RWPE2 (cell line): ENCODE data around the gene PRR20B.

Source experiments
- ATAC-seq: fragments of 200-7000 bp; cut with Tn5 transposase; 3 replicates; pipeline ENCODE4 v1.9.1; 2021; ENCODE audit warnings: low read depth
- DNase-seq: peaks from one replicate; pipeline ENCODE4 v3.0.0-alpha.2; 2020; ENCODE audit warnings: low spot score
- H3K27ac ChIP-seq: fragments of 450-650 bp; 2 replicates; pipeline ENCODE4 v1.5.1; 2017; ENCODE audit warnings: mild to moderate bottlenecking; ENCODE audit not compliant: poor library complexity, severe bottlenecking
- H3K27me3 ChIP-seq: fragments of 250-450 bp; sonication (Bioruptor Pico); 2 replicates; pipeline ENCODE4 v1.5.1; 2021; ENCODE audit warnings: mild to moderate bottlenecking, moderate library complexity; ENCODE audit not compliant: insufficient read depth, poor library complexity, severe bottlenecking
- H3K36me3 ChIP-seq: fragments of 250-450 bp; sonication (Bioruptor Pico); 2 replicates; pipeline ENCODE4 v1.5.1; 2020; ENCODE audit warnings: low read depth, mild to moderate bottlenecking, moderate library complexity
- H3K4me1 ChIP-seq: fragments of 250-450 bp; sonication (Bioruptor Pico); 2 replicates; pipeline ENCODE4 v1.5.1; 2021; ENCODE audit warnings: mild to moderate bottlenecking, moderate library complexity; ENCODE audit not compliant: insufficient read depth, poor library complexity, severe bottlenecking
- H3K4me3 ChIP-seq: fragments of 250-450 bp; sonication (Bioruptor Pico); 2 replicates; pipeline ENCODE4 v1.5.1; 2021; ENCODE audit warnings: mild to moderate bottlenecking, moderate library complexity; ENCODE audit not compliant: severe bottlenecking
- H3K9me3 ChIP-seq: fragments of 250-450 bp; sonication (Bioruptor Pico); 2 replicates; pipeline ENCODE4 v1.5.1; 2021; ENCODE audit warnings: mild to moderate bottlenecking, moderate library complexity; ENCODE audit not compliant: severe bottlenecking
- TF ChIP-seq, protein P1 (sequence below): fragments of 450-650 bp; IDR thresholded peaks from one replicate; pipeline ENCODE4 v1.5.1; 2017; ENCODE audit warnings: mild to moderate bottlenecking, moderate library complexity; ENCODE audit not compliant: poor library complexity, severe bottlenecking

The PRR20B gene

DNA sequence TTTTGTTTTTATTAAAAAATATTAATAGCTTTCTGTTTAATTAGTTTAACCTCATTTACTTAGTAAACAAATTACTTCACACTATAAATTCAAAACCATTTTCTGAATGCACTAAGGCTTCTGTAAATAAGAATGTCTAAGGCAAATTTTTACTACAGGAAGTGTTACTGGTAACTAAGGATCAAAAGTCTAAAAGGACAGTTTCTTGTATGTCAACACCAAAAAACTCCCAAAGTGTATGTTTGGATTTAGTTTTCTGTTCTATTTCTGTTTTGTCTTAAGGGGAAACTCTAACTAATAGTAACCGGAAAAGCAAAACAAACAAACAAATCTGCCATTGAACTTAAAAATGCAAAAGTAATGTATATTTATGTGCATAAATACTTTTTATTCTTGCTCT is 44.4 kb downstream of the PRR20B start:
- no peaks in the 10 kb centered on the region for H3K27me3 ChIP-seq
- no peaks in the 10 kb centered on the region for H3K9me3 ChIP-seq
- ATAC-seq (no peak), DNase-seq (no peak)
- H3K4me3 ChIP-seq = no peak overlapping the region
- no peaks in the 10 kb centered on the region for H3K36me3 ChIP-seq
- no peaks in the 10 kb centered on the region for H3K4me1 ChIP-seq
- no peak overlapping the region for H3K27ac ChIP-seq
- TF ChIP-seq, protein P1, sequence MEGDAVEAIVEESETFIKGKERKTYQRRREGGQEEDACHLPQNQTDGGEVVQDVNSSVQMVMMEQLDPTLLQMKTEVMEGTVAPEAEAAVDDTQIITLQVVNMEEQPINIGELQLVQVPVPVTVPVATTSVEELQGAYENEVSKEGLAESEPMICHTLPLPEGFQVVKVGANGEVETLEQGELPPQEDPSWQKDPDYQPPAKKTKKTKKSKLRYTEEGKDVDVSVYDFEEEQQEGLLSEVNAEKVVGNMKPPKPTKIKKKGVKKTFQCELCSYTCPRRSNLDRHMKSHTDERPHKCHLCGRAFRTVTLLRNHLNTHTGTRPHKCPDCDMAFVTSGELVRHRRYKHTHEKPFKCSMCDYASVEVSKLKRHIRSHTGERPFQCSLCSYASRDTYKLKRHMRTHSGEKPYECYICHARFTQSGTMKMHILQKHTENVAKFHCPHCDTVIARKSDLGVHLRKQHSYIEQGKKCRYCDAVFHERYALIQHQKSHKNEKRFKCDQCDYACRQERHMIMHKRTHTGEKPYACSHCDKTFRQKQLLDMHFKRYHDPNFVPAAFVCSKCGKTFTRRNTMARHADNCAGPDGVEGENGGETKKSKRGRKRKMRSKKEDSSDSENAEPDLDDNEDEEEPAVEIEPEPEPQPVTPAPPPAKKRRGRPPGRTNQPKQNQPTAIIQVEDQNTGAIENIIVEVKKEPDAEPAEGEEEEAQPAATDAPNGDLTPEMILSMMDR = no peak
